ENCODE data around the gene SF3B5.
"Not testable (repeated sequence)": the region's sequence is repeated elsewhere in the genome, so short reads cannot be mapped to it uniquely, and the experiment has no call there.

Gene SF3B5

GRCh38 chr6:144095134-144096002, at the start of gene SF3B5:
TSS of gene SF3B5 (minus strand) at chr6:144095573. CDS start at chr6:144095497, 76 bp downstream.
- DNase-seq: peak; percentile 95

DNA sequence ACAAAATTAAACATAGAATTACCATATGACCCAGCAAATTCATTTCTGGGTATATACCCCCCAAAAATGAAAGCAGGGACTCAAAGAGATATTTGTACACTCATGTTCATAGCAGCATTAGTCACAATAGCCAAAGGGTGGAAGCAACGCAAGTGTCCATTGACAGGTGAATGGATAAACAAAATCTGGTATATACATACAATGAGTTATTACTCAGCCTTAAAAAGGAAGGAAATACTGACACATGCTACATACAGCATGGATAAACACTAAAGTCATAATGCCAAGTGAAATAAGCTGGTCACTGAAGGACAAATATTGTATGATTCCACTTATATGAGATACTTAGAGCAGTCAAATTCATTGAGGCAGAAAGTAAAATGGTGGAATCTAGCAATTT, 49.6 kb upstream of the SF3B5 start:
- DNase-seq: no peak

GRCh38 chr6:144143878-144144277, 48.5 kb upstream of the SF3B5 start:
- no peak for DNase-seq

GRCh38 chr6:144143106-144143505, 47.7 kb upstream of the SF3B5 start:
- DNase-seq: no peak

DNA sequence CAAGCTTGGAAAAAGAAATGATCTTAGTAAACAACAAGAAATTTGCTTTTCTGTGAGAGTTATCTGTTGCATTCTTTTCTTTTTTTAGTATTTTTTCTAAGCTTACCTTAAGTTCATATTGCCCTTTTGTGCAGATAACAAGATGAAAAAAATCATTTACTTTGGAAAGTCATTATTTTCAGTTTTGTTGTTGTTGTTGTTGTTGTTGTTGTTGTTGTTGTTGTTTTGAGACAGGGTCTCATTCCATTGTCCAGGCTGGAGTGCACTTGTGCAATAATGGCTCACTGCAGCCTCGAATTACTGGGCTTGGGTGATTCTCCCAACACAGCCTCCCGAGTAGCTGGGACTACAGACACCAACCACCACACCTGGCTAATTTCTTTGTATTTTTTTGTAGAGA, 46.1 kb upstream of the SF3B5 start:
- DNase-seq: no peak

- DNase-seq: no peak
Observed at GRCh38 chr6:144140867-144141266, 45.5 kb upstream of the SF3B5 start.

- DNase-seq: no peak
Observed at GRCh38 chr6:144139817-144140216, 44.4 kb upstream of the SF3B5 start.

- DNase-seq: no peak
Observed at GRCh38 chr6:144138542-144138941, 43.2 kb upstream of the SF3B5 start.

DNA sequence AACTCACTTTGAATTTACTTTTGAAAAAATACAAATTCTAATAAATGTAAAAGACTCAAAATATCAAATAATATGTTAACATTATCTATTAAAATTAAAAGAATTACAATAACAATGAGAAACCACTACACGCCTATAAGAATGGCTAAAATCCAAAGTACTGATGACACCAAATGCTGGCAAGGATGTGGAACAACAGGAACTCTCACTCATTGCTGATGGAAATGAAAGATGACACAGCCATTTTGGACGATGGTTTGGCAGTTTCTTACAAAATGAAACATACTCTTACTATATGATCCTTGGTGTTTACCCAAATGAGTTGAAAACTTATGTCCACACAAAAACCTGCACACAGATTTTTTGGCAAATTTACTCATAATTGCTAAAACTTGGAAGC, 39.4 kb upstream of the SF3B5 start:
- no peak for DNase-seq

DNA sequence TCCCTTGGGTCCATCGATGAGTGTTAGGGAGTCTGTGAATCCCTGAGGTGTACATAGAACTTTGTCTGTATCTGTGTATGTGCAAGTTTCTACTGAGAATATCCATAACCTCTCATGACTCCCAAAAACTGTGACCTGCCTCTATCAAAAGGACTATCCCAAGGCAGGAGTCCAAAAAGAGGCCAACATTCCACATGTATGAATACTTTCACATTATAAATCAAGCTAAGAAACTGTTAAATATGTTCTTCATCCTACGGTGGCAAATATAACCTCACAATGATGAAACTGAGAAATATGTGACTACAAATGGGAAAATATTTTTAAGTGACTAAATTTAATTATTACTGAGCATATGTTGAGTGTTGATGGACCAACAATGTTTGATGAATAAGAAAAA, 38.8 kb upstream of the SF3B5 start:
- no peak for DNase-seq

DNA sequence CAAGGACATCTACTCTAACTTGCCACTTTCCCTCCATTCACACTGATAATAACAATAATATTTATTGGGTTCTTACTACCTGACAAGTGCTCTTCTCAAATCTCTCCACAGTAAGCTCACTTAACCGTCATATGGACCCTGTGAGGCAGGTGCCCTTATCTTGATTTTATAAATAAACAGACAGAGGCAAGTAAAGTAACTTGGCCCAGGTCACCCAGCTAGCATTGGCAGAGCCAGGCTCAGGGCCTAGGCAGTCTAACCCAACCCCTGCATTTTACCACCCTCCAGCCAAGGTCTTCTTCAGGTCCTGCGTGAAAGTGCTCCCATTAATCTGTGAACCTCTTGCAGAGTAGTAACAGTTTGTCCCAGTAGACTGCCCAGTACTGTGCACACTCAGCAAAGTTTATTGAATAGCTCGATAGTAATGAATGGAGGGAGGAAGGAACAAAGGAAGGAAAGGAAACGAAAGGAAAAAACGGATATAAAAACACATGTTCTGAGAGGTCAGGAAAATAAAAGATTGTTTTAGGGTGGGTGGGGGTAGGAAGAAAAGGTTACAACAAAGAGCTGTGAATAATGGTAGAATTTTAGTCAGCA, 38.0 kb upstream of the SF3B5 start:
- no peak for DNase-seq

GRCh38 chr6:144132167-144132690, 36.9 kb upstream of the SF3B5 start:
- not testable (repeated sequence) for DNase-seq

DNA sequence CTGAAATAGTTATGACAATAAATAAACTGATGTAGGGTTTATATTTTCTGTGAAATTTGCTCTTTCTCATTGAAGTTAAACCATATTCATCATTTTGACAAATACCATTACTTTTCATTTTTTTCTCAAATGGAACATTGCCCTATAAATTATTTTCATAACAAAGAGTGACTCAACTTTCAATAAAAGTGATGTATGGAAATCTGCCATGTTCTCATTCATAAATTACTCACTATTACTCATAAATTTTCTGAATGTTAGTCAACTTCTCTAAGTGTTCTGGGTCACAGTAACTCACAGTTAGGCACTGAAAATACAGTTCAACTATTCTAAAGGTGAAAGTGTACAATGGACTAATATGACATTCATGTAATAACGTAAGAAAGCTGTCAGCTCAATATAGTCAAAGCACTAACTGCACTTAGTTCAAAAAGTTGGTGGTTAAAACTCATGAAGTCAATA, 35.9 kb upstream of the SF3B5 start:
- DNase-seq: no peak

DNA sequence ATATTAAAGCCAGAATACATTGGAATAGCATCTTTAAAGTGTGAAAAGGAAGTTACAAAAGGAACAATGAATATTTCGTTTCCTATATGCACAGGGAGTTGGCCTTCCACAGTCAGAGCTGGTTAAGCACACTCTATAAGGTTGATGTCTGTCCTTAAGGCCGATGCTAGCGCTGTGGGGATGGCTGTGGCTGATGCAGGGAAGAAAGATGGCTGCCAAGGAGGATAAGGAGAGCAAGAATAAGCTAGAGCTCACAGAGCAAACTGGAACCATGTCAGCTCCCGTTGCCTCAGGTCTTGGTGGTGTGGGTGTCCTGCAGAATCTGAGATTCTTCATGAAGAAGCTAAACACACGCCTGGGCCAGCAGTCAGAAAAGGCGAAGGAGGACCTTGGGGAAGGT, 34.1 kb upstream of the SF3B5 start:
- DNase-seq: no peak

GRCh38 chr6:144127097-144127496, 31.7 kb upstream of the SF3B5 start:
- no peak for DNase-seq

- no peak for DNase-seq
Observed at GRCh38 chr6:144123836-144124235, 28.5 kb upstream of the SF3B5 start.

DNA sequence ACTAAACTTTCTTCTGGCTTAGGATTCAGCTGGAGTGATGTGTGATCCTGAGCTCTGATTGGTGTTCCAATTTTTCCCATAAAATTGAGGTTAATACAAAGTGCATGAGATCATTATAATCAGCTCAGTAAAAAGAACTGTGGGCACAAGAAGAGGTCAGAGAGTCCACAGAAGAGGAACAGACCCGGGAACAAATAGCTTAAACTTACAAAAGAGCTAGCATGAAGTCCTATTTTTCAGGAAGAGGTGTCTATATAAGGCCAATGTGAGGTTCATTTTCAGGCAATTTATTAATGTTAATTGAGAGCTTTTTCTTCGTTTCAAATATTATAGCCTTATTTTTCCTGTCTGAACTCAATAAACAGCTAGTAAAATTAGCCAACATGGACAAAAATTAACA, 28.0 kb upstream of the SF3B5 start:
- DNase-seq: no peak

DNA sequence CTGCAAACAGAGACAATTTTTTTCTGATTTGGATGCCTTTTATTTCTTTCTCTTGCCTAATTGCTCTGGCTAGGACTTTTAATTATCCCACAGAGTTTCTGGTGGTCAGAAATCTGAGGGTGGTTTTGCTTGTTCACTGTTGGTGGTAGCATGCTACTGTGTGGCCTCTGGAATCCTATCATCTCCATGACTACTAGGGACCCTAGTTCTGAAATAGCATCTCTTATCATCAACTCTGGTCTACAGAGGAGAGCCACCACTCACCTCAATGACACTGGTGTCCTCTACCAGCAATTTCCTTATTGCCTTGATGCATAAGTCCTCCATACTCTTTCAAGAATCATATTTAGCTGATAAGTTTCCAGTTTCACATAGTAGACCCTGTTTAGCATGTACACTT, 27.5 kb upstream of the SF3B5 start:
- no peak for DNase-seq

GRCh38 chr6:144119376-144119775, 24.0 kb upstream of the SF3B5 start:
- DNase-seq: no peak

GRCh38 chr6:144115219-144115618, 19.8 kb upstream of the SF3B5 start:
- no peak for DNase-seq

DNA sequence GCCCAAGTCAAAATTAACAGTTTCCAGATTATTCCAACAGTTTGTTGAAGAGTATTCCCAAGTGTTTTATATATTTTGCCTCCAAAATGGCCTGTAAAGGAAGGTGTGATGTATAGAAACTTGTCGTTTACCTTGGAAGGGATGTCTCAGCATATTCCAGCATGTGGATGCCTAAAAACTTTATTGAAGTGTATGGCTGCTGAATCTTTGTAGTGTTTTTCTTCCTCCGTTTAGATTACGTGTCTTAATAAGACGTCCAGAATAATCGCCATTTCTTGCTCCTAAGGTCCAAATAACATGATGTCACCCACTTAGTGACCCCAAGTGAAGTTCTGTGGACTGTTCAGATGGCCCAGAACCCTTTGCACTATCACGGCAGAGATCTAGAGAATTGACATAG, 18.0 kb upstream of the SF3B5 start:
- no peak for DNase-seq

DNA sequence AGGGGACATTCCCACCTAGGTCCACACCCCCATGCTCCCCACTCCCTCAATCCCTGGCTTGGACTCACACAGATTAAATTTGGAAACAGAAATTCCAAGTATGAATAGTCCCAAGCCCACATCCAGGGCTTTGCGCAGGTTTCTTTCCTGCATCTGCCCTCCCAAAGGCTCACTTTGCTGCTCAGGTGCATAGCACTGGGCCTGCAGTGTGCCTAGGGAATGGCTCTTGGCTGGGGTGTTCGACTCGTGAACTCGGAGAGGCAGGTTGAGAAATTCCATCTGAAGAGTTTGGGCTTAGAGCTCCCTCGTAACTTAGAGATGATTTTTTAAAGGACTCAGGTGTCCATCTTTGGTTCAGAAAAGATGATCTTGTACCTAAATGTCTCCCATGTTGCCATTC, 14.8 kb upstream of the SF3B5 start:
- no peak for DNase-seq

GRCh38 chr6:144106206-144106605, 10.8 kb upstream of the SF3B5 start:
- DNase-seq: no peak

DNA sequence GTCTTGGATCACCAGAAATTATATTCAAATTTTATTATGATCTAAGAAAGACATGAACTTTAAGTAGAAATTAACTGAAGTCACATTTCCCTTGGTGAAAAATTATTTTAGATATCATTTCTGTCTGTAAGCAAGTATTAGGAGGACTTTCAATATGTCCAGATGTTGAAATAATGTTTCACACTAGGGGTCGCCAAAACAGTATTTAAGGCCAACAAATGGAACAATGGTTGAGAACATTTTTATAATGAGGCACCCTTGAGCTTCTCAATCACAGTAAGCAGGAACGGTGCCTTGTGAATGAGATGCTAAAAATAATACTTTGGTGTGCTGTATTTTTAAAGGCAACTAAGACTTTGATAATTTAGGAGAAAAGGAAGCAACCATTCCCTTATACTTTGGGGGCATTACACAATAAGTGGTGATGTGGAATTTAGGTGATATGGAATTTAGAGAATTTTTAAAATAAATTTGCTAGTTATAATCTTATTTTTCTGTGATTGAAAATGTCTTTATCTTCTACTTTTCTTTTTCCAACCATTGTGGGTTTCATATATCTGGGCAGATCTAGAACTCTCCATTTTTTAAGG, 9.6 kb upstream of the SF3B5 start:
- DNase-seq: no peak

All from activated CD4-positive, CD25-positive, alpha-beta regulatory T cell treated with anti-CD3 and anti-CD28 coated beads, Interleukin-2, amount 50 U/mL, for 72 hours (primary cell).